Duodenal mucosa (tissue), 2 donors: Measurements from ENCODE around the gene SLC34A2.

Experiments
- H3K27ac ChIP-seq: one replicate; pipeline ENCODE4 v1.7.0; 2013; ENCODE audit warnings: low read depth, low read length
- H3K27me3 ChIP-seq, 2 donors: one replicate each; pipeline ENCODE4 v1.7.0; 2013; ENCODE audit warnings: low read length in 2 of 2, control low read depth in 1 of 2; ENCODE audit not compliant: insufficient read depth in 2 of 2, control insufficient read depth in 1 of 2
- H3K36me3 ChIP-seq, 2 donors: one replicate each; pipeline ENCODE4 v1.7.0; 2013; ENCODE audit warnings: low read length in 2 of 2, control low read depth in 1 of 2; ENCODE audit not compliant: insufficient read depth in 2 of 2, control insufficient read depth in 1 of 2
- H3K4me1 ChIP-seq, 2 donors: one replicate each; pipeline ENCODE4 v1.7.0; 2013; ENCODE audit warnings: low read length in 2 of 2, control low read depth in 1 of 2; ENCODE audit not compliant: insufficient read depth in 2 of 2, control insufficient read depth in 1 of 2
- H3K4me3 ChIP-seq, 2 donors: one replicate each; pipeline ENCODE4 v1.7.0; 2013; ENCODE audit warnings: low read length in 2 of 2, low read depth in 1 of 2
- H3K9ac ChIP-seq, 2 donors: one replicate each; pipeline ENCODE4 v1.7.0; 2013; ENCODE audit warnings: low read length in 2 of 2, low read depth in 1 of 2
- H3K9me3 ChIP-seq, 2 donors: one replicate each; pipeline ENCODE4 v1.7.0; 2013; ENCODE audit warnings: low read length in 2 of 2, control low read depth in 1 of 2; ENCODE audit not compliant: control insufficient read depth in 1 of 2

The SLC34A2 gene

GRCh38 chr4:25633541-25633940 is 22.1 kb upstream of the SLC34A2 start:
- H3K27me3 ChIP-seq = no peaks in the 10 kb centered on the region
- H3K9ac ChIP-seq = no peak overlapping the region
- no peak overlapping the region for H3K4me3 ChIP-seq
- H3K27ac ChIP-seq = no peak overlapping the region
- no peaks in the 10 kb centered on the region for H3K36me3 ChIP-seq
- H3K4me1 ChIP-seq = no peaks in the 10 kb centered on the region
- H3K9me3 ChIP-seq = peaks cover 0 to 3% of the 10 kb centered on the region in 2 donors

- Histone ChIP-seq H3K9ac (no peak overlapping the region), H3K27me3 (no peaks in the 10 kb centered on the region), H3K4me1 (no peaks in the 10 kb centered on the region), H3K27ac (no peak overlapping the region), H3K9me3 (peaks cover 0 to 3% of the 10 kb centered on the region in 2 donors), H3K4me3 (no peak overlapping the region), H3K36me3 (no peaks in the 10 kb centered on the region)
These were observed 20.1 kb upstream of the SLC34A2 start for GRCh38 chr4:25635501-25635900.

- H3K9me3 ChIP-seq = peaks cover 0 to 3% of the 10 kb centered on the region in 2 donors
- no peak overlapping the region for H3K9ac ChIP-seq
- H3K27me3 ChIP-seq = no peaks in the 10 kb centered on the region
- no peaks in the 10 kb centered on the region for H3K36me3 ChIP-seq
- no peaks in the 10 kb centered on the region for H3K4me1 ChIP-seq
- H3K4me3 ChIP-seq = no peak overlapping the region
- H3K27ac ChIP-seq = no peak overlapping the region
These were observed 17.9 kb upstream of the SLC34A2 start for GRCh38 chr4:25637581-25638220.

- H3K36me3 ChIP-seq = no peaks in the 10 kb centered on the region
- H3K4me1 ChIP-seq = no peaks in the 10 kb centered on the region
- H3K9ac ChIP-seq = no peak overlapping the region
- no peak overlapping the region for H3K27ac ChIP-seq
- peaks cover 0 to 3% of the 10 kb centered on the region in 2 donors for H3K9me3 ChIP-seq
- H3K4me3 ChIP-seq = no peak overlapping the region
- H3K27me3 ChIP-seq = no peaks in the 10 kb centered on the region
These were observed 17.4 kb upstream of the SLC34A2 start for GRCh38 chr4:25638221-25638601.

GRCh38 chr4:25638806-25639205 is 16.8 kb upstream of the SLC34A2 start:
- Histone ChIP-seq H3K9me3 (peaks cover 0 to 3% of the 10 kb centered on the region in 2 donors), H3K36me3 (no peaks in the 10 kb centered on the region), H3K4me3 (no peak overlapping the region), H3K4me1 (no peaks in the 10 kb centered on the region), H3K27me3 (no peaks in the 10 kb centered on the region), H3K9ac (no peak overlapping the region), H3K27ac (no peak overlapping the region)

- no peaks in the 10 kb centered on the region for H3K9me3 ChIP-seq
- H3K4me1 ChIP-seq = peaks cover 14 to 15% of the 10 kb centered on the region in 2 donors
- H3K36me3 ChIP-seq = no peaks in the 10 kb centered on the region
- H3K9ac ChIP-seq = no peak overlapping the region
- H3K27ac ChIP-seq = no peak overlapping the region
- H3K27me3 ChIP-seq = peaks cover 0 to 4% of the 10 kb centered on the region in 2 donors
- H3K4me3 ChIP-seq = no peak overlapping the region
These were observed 5.3 kb upstream of the SLC34A2 start for GRCh38 chr4:25650311-25650710.

- Histone ChIP-seq H3K27ac (no peak overlapping the region), H3K9ac (no peak overlapping the region), H3K27me3 (peaks cover 4% of the 10 kb centered on the region in 2 donors)
These were observed 4.0 kb upstream of the SLC34A2 start for GRCh38 chr4:25651682-25652081.

GRCh38 chr4:25654031-25654970 is 1.4 kb upstream of the SLC34A2 start:
- Histone ChIP-seq H3K27ac (no peak overlapping the region), H3K9ac (no peak overlapping the region), H3K4me3 (peak overlapping the region in 1 of 2 donors; percentile 68), H3K4me1 (peaks cover 19 to 30% of the 10 kb centered on the region in 2 donors), H3K36me3 (no peaks in the 10 kb centered on the region), H3K9me3 (no peaks in the 10 kb centered on the region), H3K27me3 (peaks cover 4% of the 10 kb centered on the region in 2 donors)

More at GRCh38 chr4:25651682-25652081, 4.0 kb upstream of the SLC34A2 start:
- peaks cover 19 to 21% of the 10 kb centered on the region in 2 donors for H3K4me1 ChIP-seq
- H3K4me3 ChIP-seq = no peak overlapping the region
- H3K36me3 ChIP-seq = no peaks in the 10 kb centered on the region
- H3K9me3 ChIP-seq = no peaks in the 10 kb centered on the region

GRCh38 chr4:25656031-25656430 is 380 bp downstream of the SLC34A2 start:
- peaks cover 4% of the 10 kb centered on the region in 2 donors for H3K27me3 ChIP-seq
- H3K4me1 ChIP-seq = peaks cover 19 to 30% of the 10 kb centered on the region in 2 donors
- H3K27ac ChIP-seq = no peak overlapping the region
- H3K4me3 ChIP-seq = peak overlapping the region; percentile 37 to 68
- peak overlapping the region; percentile 9 to 60 for H3K9ac ChIP-seq
- H3K9me3 ChIP-seq = no peaks in the 10 kb centered on the region
- no peaks in the 10 kb centered on the region for H3K36me3 ChIP-seq

GRCh38 chr4:25658357-25658771 is 2.7 kb downstream of the SLC34A2 start:
- Histone ChIP-seq H3K9me3 (no peaks in the 10 kb centered on the region), H3K4me1 (peaks cover 19 to 30% of the 10 kb centered on the region in 2 donors), H3K9ac (no peak overlapping the region), H3K36me3 (peaks cover 0 to under 1% of the 10 kb centered on the region in 2 donors), H3K27me3 (peaks cover 4% of the 10 kb centered on the region in 2 donors), H3K27ac (no peak overlapping the region), H3K4me3 (no peak overlapping the region)
